ENCODE measurements around the gene FOXM1.

FOXM1 gene

DNA sequence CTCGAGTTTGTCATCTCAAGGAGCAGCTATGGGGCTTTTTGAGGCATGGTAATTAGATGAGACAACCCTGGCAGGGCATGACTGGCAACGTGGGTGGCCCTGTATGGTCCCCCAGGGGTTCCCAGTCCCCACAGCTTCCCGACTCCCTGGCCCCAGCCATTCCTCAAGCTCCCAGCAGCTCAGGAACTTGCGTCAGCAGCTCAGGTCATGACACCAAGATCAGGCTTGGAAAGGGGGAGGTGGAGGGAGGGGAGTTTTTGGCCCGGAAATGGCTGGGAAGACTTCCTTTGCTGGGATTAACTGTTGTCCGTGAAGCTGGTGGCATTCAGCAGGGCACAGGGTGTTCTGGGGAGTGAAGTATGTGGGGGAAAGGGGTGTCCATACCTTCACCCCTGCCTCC lies 31.7 kb downstream of the FOXM1 start:
- no peak overlapping the region for H3K4me3 ChIP-seq (ENCODE audit: low read depth, low read length)
- in situ Hi-C loops (cut with HindIII; ENCODE audit: low sequenced_read_pairs) = no loop called here
- TF ChIP-seq, protein P1, sequence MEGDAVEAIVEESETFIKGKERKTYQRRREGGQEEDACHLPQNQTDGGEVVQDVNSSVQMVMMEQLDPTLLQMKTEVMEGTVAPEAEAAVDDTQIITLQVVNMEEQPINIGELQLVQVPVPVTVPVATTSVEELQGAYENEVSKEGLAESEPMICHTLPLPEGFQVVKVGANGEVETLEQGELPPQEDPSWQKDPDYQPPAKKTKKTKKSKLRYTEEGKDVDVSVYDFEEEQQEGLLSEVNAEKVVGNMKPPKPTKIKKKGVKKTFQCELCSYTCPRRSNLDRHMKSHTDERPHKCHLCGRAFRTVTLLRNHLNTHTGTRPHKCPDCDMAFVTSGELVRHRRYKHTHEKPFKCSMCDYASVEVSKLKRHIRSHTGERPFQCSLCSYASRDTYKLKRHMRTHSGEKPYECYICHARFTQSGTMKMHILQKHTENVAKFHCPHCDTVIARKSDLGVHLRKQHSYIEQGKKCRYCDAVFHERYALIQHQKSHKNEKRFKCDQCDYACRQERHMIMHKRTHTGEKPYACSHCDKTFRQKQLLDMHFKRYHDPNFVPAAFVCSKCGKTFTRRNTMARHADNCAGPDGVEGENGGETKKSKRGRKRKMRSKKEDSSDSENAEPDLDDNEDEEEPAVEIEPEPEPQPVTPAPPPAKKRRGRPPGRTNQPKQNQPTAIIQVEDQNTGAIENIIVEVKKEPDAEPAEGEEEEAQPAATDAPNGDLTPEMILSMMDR (IDR thresholded peaks at IDR 0.05; ENCODE audit: low read depth, low read length, missing control alignments) = no peak
- DNase-seq (ENCODE audit: low read depth) = no peak

GRCh38 chr12:2844786-2845185 lies 32.2 kb downstream of the FOXM1 start:
- in situ Hi-C loops (cut with HindIII; ENCODE audit: low sequenced_read_pairs) = no loop called here
- TF ChIP-seq, protein P1 (IDR thresholded peaks at IDR 0.05; ENCODE audit: low read depth, low read length, missing control alignments) = no peak
- DNase-seq (ENCODE audit: low read depth) = no peak
- no peak overlapping the region for H3K4me3 ChIP-seq (ENCODE audit: low read depth, low read length)

GRCh38 chr12:2842948-2843347 lies 34.0 kb downstream of the FOXM1 start:
- in situ Hi-C loops (cut with HindIII; ENCODE audit: low sequenced_read_pairs) = no loop called here
- TF ChIP-seq, protein P1 (IDR thresholded peaks at IDR 0.05; ENCODE audit: low read depth, low read length, missing control alignments) = no peak
- H3K4me3 ChIP-seq (ENCODE audit: low read depth, low read length) = no peak overlapping the region
- no peak for DNase-seq (ENCODE audit: low read depth)

DNA sequence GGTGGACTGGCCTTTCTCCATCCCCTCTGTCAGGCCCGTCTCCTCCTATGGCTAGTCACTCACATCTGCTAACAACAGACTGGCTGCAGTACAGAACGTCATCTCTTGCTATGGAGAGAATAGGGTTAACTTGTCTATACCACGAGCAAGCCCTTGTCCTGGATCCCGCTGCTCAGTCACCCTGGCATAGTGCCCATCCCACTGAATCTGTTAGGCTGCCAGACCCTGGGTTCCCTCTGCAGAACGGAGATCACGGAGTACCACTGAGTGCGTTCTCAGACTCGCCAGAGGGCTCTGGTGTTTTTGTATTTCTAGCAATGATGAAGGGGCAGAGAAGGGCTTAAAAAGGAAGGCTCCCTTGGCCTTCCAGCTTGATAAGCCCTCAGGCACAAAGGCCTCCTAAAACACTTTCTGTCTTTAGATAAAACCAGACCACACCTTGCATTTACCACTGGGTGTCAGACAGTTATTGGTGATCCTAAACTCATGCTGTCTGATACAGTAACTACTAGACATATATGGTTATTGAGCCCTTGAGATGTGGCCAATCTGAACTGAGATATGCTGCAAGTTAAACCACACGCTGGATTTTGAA lies 35.8 kb downstream of the FOXM1 start:
- DNase-seq (ENCODE audit: low read depth) = no peak

GRCh38 chr12:2836574-2836973 lies 40.4 kb downstream of the FOXM1 start:
- H3K4me3 ChIP-seq (ENCODE audit: low read depth, low read length) = no peak overlapping the region
- in situ Hi-C loops (cut with HindIII; ENCODE audit: low sequenced_read_pairs) = no loop called here
- no peak for DNase-seq (ENCODE audit: low read depth)
- TF ChIP-seq, protein P1 (IDR thresholded peaks at IDR 0.05; ENCODE audit: low read depth, low read length, missing control alignments) = no peak

More for the DNA sequence above, 35.8 kb downstream of the FOXM1 start:
- H3K4me3 ChIP-seq (ENCODE audit: low read depth, low read length) = no peak overlapping the region
- in situ Hi-C loops (cut with HindIII; ENCODE audit: low sequenced_read_pairs) = no loop called here
- TF ChIP-seq, protein P1 (IDR thresholded peaks at IDR 0.05; ENCODE audit: low read depth, low read length, missing control alignments) = no peak

GRCh38 chr12:2835691-2836403 lies 41.1 kb downstream of the FOXM1 start:
- DNase-seq (ENCODE audit: low read depth) = no peak

More at GRCh38 chr12:2835691-2836403, 41.1 kb downstream of the FOXM1 start:
- TF ChIP-seq, protein P1 (IDR thresholded peaks at IDR 0.05; ENCODE audit: low read depth, low read length, missing control alignments) = no peak
- in situ Hi-C loops (cut with HindIII; ENCODE audit: low sequenced_read_pairs) = no loop called here
- H3K4me3 ChIP-seq (ENCODE audit: low read depth, low read length) = no peak overlapping the region
